ENCODE results near the gene PRSS37. TPM values are rescaled to one million over a fixed set of nuclear protein-coding genes. Genes with fewer than 3 reads are reported as not detected.

Gene PRSS37, protein sequence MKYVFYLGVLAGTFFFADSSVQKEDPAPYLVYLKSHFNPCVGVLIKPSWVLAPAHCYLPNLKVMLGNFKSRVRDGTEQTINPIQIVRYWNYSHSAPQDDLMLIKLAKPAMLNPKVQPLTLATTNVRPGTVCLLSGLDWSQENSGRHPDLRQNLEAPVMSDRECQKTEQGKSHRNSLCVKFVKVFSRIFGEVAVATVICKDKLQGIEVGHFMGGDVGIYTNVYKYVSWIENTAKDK
- total RNA-seq, result not detected

DNA sequence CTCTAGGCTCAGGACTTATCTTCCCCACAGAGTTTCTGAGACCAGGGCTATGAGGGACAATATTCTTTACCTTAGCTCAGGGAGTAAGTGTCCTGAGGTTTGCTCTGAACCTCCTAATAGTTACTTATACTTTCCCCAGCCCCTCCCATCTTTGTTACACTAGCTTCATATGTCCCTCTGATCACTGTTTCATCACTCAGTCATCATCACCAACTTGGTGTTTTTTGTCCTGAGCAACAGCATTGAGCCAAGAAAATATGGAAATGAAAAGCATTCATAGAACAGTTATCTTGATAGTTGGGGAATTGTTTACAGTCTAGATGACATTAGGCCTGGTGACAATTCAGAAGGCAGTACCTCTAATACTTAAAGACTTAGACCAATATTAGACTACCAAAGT lies at the start of gene PRSS37:
TSS of gene PRSS37 (minus strand) at position 101 of the 400 bp plus-strand sequence. CDS start 436 bp downstream, outside the sequence.
- no peaks in the 10 kb centered on the region for H3K27me3 ChIP-seq
- no peak for DNase-seq
- H3K27ac ChIP-seq, result no peak within 1 kb of the TSS
- no peaks in the 10 kb centered on the region for H3K9me3 ChIP-seq
- no peaks in the 10 kb centered on the region for H3K36me3 ChIP-seq
- no peaks in the 10 kb centered on the region for H3K4me1 ChIP-seq
- H3K4me3 ChIP-seq, result no peak within 1 kb of the TSS
- TF ChIP-seq, protein P1, sequence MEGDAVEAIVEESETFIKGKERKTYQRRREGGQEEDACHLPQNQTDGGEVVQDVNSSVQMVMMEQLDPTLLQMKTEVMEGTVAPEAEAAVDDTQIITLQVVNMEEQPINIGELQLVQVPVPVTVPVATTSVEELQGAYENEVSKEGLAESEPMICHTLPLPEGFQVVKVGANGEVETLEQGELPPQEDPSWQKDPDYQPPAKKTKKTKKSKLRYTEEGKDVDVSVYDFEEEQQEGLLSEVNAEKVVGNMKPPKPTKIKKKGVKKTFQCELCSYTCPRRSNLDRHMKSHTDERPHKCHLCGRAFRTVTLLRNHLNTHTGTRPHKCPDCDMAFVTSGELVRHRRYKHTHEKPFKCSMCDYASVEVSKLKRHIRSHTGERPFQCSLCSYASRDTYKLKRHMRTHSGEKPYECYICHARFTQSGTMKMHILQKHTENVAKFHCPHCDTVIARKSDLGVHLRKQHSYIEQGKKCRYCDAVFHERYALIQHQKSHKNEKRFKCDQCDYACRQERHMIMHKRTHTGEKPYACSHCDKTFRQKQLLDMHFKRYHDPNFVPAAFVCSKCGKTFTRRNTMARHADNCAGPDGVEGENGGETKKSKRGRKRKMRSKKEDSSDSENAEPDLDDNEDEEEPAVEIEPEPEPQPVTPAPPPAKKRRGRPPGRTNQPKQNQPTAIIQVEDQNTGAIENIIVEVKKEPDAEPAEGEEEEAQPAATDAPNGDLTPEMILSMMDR (IDR thresholded peaks at IDR 0.05), result no peak
- TF ChIP-seq POLR2A (IDR thresholded peaks at IDR 0.05), result no peak

DNA sequence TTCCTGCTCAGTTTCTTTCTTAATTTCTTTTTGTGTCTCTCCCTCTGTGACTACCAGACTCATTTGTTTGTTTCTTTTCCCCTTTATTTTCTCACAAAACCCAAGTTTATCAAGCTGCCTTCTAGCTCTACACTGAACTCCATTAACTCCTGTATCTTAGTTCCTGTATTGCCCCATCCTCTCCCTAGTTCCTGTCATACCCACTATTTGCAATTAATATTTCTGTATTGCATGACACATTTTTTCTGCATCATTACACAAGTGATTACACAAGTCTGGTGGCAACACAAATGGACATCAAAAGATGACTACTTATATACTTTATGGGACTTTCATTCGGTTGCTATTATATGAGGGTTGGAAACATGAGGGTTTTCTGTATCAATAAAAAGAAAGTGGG lies 48.0 kb upstream of the PRSS37 start:
- no peak overlapping the region for H3K27ac ChIP-seq
- H3K36me3 ChIP-seq, result no peaks in the 10 kb centered on the region
- H3K9me3 ChIP-seq, result no peaks in the 10 kb centered on the region
- H3K27me3 ChIP-seq, result no peaks in the 10 kb centered on the region
- no peak for TF ChIP-seq POLR2A (IDR thresholded peaks at IDR 0.05)
- TF ChIP-seq, protein P1 (IDR thresholded peaks at IDR 0.05), result no peak
- no peaks in the 10 kb centered on the region for H3K4me1 ChIP-seq
- no peak for DNase-seq
- H3K4me3 ChIP-seq, result no peak overlapping the region

DNA sequence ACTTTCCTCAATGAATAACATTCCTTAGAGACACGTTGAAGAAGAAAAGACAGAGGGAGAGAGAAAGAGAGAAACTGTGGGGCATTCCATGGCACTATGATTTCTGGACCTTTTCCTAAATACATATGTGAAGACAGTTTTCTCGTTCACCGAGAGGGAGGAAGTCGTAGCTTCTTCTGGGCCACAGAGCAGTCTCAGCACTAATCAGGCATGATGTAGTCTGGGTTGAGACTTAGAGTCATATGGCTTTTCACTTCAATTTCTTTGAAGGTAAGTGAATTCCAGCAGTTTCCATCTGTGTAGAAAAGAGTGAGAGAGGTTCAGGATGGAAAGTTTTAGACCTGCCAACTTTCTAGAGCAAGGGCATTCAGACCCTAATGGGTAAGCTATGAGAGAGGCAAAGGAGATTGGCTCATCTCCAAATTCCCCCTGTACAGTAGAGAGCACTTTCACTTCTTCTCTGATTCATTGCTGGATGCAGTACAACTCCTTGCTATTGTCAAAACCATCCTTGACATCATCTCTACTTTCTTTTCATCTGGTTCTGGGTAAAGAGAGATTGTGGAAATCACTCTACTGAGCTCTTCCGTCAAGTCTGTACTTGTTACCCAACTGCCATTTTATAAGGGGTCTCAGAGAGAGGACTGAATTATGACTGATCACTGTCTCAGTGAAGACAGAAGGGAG lies 43.4 kb upstream of the PRSS37 start:
- no peak for DNase-seq
- Histone ChIP-seq H3K4me1 (no peaks in the 10 kb centered on the region), H3K27ac (no peak overlapping the region), H3K27me3 (no peaks in the 10 kb centered on the region), H3K4me3 (no peak overlapping the region), H3K36me3 (no peaks in the 10 kb centered on the region), H3K9me3 (no peaks in the 10 kb centered on the region)
- TF ChIP-seq, protein P1 (IDR thresholded peaks at IDR 0.05), result no peak
- TF ChIP-seq POLR2A (IDR thresholded peaks at IDR 0.05), result no peak

DNA sequence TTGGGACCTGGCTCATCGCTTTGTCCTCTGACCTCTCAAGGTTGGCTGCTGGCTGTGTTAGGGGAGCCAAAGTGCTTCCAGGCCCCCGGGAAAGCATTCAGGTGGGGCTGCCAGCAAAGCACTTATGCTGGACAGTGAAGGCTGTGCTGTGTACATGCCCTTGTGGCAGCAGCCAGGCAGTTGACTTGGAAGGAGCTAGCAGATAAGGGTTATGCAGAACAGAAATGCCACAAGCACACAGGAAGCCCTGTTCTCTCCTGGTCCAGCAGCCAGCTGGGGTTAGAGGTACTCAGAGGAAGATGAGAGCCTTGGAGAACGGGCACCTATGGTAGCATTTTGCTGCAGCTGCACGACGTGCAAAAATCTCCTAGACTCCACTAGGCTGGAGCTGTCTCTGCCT lies 39.7 kb upstream of the PRSS37 start:
- Histone ChIP-seq H3K27ac (no peak overlapping the region), H3K4me3 (no peak overlapping the region), H3K36me3 (no peaks in the 10 kb centered on the region), H3K4me1 (no peaks in the 10 kb centered on the region), H3K27me3 (no peaks in the 10 kb centered on the region), H3K9me3 (no peaks in the 10 kb centered on the region)
- DNase-seq, result no peak
- TF ChIP-seq, protein P1 (IDR thresholded peaks at IDR 0.05), result no peak
- TF ChIP-seq POLR2A (IDR thresholded peaks at IDR 0.05), result no peak

DNA sequence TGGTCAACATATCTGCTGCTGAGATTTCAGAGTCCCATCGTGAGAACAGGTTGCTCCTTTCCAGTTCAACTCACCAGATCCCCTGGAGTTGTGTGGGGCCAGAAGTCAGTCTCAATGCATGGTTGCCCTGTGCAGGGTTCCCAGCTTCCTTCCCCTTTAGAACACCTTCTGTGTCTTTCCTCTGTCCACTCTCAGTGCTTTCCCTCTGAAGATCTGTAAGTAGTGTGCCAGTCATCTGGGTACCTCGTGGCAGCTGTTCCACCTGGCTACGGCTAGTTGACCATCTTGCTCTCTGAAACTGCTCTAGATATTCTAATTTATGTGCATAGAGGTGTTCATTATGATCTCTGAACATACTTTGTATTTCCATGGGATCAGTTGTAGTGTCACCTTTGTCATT lies 36.1 kb upstream of the PRSS37 start:
- Histone ChIP-seq H3K4me1 (no peaks in the 10 kb centered on the region), H3K4me3 (no peak overlapping the region), H3K27me3 (no peaks in the 10 kb centered on the region), H3K36me3 (no peaks in the 10 kb centered on the region), H3K27ac (no peak overlapping the region), H3K9me3 (no peaks in the 10 kb centered on the region)
- TF ChIP-seq, protein P1 (IDR thresholded peaks at IDR 0.05), result no peak
- TF ChIP-seq POLR2A (IDR thresholded peaks at IDR 0.05), result no peak
- DNase-seq, result no peak
